ENCODE results near the gene TBCK.

- TF ChIP-seq CTCF (IDR thresholded peaks at IDR 0.05) (no peak), POLR2AphosphoS5 (IDR thresholded peaks at IDR 0.05) (no peak), POLR2A (IDR thresholded peaks at IDR 0.05) (no peak), EP300 (IDR thresholded peaks at IDR 0.05) (no peak)
These were observed 9.4 kb downstream of the TBCK start for GRCh38 chr4:106306561-106306960.

Data from suprapubic skin (tissue), 4 donors.